Adipose tissue (tissue), 3 donors: Measurements from ENCODE around the gene TPD52L3. TPM values are rescaled to one million over a fixed set of nuclear protein-coding genes. Genes with fewer than 3 reads are reported as not detected.

Experiments
- polyA plus RNA-seq, 3 donors: library from polyadenylated mRNA; stranded (reverse); fragments of 200-250 nt; gene quantifications; one replicate each; pipeline ENCODE4 v1.2.3, GENCODE V29; 2013
- donor health status: healthy with polysubstance abuse.
- donor health status: Bipolar disorder and iron deficiency.
- donor health status: healthy.

Gene TPD52L3
- polyA plus RNA-seq, 3 donors, result not detected

Other genes with a start within 250 kb of the TPD52L3 start
- 10 to 100 TPM in 2 of 3 donors, 1 to 10 TPM in 1; 2.7 to 93.9 (median 27.8) TPM for gene IL33, start 112.6 kb upstream of the TPD52L3 start, polyA plus RNA-seq
- gene UHRF2, start 84.8 kb downstream of the TPD52L3 start, polyA plus RNA-seq, result 10 to 100 TPM; 11.7 to 14.5 (median 12.8) TPM